G401.6 (cell line): ENCODE data around the gene SLC22A23.

Experiments
- FAIRE-seq: peaks from 2 replicates; lab custom pipeline; 2012; peaks lifted over from hg19 to GRCh38; lab: Jason Lieb, UNC

SLC22A23 gene

DNA sequence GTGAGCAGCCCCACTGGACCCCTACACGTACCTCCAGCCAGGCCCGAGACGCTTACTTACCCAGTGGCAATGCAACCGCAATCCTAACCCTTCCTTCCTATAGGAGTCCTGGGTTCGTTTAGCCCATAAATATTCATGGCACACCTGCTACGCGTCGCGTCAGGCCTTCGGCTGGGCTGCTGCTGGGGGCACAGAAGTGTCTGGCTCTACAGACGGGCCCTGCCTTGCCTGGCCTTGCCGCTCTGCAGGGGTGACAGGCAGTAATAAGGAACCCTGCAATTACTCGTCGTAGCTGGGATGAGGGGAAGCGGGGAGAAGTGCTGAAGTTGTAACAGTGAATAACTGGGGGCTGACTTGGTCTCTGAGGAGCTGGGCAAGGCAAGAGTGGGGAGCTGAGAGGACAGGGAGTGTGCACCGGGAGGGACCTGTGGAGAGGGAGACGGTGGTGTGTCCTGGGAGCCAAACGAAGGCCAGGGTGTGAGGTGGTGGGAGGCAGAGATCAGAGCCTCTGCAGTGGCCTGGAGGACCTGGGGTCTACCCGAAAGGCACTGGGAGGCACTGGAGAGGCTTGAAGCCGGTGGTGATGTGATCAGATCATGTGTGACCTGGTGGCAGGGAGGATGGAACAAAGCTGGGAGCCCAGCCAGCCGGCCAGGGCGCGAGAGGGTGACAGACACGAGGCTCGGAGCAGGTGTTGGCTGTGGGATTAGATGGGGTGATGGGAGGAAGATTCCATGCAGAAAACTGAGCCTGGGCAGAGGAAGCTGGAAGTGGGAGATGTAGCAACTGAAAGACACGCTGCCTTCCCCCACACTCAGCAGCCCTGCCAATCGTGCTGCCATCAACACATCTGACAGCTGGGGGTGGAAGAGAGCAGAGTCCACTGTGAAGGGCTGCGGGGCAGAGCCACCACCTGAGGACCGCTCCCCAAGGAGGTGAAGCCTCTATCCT lies 161.7 kb downstream of the SLC22A23 start:
- no peak for FAIRE-seq

DNA sequence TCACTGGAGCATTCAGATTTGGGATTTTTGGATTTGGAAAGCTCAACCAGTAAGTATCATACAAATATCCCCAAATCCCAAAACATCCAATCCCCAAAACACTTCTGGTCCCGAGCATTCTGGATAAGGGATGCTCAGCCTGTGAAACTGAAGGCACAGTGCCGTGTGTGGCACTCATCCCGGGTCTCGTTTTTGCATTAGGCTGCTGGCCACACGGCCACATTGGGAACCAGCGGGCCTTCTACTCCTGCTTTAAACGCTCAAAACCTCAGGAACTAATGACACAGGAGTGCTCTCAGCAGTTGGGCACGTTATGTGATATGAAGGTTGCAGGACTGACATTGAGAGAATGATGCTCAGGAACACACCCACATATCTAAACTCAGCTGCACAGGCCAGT lies 162.5 kb downstream of the SLC22A23 start:
- no peak for FAIRE-seq

DNA sequence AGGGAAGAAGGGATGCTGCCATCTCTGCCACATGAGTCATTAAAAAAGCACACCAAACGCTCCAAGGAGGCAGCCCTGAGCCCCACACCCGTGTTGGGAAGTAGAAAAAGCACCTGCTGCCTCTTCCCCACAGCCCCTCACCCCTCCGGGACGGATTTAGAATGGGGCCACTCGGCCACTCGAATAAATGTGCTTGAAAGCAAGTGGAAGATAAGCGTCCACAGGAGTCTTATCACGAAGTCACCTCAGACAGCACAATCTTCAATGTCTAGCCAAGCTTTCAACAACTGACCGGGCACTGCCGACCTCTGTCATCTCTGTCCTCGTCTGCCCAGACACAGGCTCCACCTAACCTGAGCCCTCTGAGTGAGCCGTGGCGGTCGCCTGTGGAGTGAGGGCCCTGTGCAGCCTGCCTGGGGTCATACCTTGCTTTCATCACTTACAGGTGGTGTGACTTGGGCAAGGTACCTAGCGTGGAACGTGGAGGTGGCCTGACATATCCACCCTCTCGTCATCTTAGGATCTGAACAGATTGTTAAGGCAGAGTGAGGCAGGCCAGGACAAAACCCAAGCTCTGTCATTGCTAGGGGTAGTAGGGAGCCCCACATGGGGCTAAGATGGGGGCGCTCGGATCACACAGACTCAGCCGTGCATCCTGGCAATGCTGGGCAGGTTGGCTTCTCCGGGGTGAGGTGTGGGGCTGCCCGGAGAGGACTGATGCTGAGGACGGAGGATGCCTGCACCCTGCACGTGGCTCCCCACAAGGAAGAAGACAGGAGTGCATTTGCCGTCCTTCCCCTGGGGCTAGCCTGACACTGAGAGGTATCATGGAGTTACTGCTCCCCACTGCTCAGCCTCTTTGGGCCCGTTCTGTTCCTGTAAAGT lies 163.3 kb downstream of the SLC22A23 start:
- no peak for FAIRE-seq

DNA sequence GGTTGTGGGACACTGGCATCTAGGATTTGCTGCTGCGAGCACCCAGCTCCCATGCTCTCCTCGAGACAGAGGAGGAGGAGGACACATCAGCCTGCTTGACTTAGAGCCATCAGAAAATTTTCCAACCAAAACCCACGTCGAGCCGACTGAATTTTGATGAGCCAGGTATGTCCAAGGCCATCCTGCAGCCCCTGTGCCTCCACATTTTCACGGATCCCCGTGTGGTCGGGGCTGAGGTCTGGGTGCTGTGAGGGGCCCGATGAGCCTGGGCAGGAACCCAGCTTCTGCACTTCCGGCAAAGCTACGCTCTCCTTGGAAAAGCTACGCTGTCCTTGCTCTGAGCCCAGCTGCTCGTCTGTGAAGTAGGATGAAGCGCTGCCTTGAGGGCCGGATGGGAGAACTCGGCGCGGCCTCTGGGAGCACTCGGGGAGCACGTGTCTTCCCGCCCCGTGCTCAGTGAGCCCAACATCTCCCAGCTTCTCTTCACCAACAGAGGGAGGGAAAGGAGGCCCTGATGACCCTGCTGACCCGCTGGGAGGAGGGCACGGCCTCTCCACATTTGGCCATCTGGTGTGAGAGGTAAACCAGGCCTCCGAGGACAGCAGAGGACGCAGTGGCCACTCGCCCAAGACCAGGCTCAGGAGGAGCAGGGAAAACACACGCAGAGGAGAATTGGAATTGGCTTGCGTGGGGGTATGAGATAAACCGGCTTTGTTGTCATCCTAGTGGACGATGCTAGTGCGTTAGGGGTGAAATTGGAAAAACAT lies 164.2 kb downstream of the SLC22A23 start:
- FAIRE-seq = no peak

DNA sequence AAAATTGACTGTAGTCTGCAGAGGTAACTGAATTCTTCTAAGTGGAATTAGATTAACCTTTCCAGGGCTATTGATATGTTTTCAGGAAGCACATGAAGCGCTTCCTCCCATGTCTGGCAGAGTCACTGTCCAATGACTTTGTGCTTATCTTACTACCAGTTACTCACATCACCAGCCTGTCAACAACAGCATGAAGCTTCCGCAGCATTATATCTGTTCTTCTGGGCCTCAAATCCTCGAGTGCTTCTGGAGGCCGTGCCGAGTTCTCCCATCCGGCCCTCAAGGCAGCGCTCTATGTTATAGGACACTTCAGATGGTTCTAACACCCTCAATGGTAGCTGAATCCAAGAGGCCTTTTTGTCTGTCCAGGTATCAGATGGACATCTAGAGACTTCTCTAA lies 164.9 kb downstream of the SLC22A23 start:
- no peak for FAIRE-seq

DNA sequence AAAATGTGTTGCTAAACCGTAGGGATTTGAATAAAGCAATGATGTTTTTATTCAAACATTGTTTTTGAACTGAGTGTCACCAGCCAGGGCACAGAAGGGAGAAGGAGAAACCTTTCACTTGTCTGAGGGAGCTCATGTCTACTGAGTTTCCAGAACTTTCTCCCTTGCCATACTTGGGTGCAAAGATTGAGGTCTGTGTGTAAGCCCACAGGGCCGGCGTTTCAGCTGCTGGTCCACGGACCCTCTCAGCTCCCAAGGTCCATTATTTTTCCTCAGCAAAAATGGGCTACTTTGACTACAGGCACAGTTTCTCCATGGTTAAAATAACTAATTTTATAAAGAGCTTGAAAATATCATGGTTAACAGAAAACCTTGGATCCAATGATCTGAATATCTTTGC lies 165.5 kb downstream of the SLC22A23 start:
- no peak for FAIRE-seq

DNA sequence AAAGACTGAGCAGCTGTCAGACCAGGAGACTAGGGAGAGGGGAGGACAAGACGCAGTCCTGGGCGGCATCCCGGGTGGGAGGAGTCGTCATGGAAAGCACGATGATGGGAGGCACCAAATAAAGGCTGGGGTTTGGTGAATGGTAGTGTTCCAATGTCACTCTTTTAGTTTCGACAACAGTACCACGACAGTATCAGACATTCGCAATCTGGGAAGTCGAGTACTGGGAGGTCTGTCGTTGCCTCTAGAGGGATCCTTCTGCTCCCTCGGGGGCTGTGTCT lies 166.0 kb downstream of the SLC22A23 start:
- no peak for FAIRE-seq

DNA sequence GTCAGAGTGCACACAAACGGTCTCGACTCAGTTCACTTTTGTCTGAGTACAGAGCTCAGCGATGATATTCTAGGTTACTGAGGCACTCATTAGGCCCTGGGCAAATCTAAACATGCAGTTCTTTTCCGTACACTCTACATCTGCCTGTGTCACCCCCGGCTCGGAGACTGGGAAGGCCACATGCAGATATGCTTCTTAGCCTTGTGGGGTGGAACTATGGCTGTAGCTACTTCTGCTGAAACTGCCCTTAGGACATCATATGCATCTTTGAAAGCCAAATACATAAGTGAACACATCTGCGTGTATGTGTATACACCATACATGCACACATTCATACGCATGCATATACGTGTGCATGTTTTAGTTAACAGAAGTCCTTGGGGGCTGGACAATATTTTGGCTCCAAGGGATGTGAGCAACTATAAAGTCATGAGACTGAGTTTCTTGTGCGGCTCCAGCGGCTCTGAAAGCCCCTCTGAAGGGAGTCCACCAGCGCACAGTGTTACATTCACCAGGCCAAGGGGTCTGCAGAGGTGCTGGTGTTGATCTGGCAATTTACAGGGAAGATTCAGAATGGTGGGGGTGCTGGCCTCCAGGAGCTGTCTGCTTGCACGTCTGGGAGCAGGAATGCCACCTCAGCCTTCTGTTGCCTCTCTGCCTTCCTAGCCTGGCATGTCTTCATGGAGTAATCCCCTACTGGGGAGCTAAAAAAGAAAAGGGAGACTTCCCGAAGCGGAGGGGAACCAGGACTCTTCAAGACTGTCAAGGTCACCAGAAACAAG lies 166.5 kb downstream of the SLC22A23 start:
- no peak for FAIRE-seq

DNA sequence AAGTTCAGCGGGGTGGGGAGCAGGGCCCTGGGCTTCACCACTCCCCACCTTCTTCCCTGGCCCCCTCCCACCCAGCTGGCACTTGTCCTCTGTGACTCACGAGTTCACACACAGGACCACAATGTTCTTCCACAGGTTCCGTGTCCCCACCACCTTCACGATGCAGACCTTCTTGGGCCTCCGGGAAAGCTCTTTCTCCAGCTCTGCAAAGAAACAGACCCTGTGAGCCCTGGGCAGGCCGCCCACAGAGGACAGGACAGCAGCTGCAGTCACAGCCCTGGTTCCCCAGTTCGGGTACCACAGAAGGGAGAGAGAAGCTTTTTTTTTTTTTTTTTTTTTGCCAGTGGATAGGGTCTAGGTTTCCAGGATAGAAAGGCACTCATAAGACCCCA lies 167.2 kb downstream of the SLC22A23 start:
- no peak for FAIRE-seq

DNA sequence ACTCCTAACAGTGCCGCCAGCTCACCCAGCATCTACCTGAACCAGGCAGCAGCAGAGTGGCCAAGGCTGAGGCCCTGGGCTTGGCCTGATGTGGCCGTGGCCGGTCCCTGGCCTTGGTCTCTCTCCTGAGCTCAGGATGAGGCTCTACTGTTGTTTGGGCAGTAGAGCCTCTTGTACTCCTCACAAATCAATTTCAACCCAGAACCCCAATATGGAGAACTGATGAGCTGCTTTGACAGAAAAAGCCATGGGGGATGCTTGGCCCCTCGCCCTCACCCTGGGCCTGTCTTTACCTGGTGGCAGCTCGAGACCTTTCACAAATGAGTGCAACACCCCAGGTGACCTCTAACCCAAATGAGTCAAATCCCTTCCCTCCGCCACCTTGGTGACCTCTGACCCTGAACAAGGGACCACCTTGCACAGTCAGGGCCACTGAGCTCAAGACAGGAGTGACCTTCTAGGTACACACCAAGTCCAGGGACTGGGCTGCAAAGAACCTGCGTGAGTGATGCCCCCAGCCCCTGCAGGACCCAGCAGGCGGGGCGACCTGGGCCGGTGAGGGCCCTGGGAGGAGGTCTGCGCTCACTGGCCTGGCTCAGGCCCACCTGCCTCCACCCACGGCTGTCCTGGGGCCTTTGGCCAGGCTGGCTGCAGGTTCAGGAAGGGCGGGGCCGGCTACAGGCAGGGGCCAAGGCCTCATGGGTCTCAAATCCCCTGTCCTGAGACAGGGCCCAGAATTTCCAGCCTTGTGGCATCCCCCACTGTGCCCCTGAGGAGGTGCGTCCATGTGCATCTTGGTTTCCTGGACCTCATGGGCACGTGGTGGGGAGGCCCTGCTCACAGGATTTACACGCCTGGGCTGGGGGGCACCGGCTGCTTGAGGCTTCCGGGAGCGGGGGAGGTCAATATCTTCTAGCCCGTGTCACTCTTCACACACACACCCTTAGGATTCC lies 167.9 kb downstream of the SLC22A23 start:
- no peak for FAIRE-seq

DNA sequence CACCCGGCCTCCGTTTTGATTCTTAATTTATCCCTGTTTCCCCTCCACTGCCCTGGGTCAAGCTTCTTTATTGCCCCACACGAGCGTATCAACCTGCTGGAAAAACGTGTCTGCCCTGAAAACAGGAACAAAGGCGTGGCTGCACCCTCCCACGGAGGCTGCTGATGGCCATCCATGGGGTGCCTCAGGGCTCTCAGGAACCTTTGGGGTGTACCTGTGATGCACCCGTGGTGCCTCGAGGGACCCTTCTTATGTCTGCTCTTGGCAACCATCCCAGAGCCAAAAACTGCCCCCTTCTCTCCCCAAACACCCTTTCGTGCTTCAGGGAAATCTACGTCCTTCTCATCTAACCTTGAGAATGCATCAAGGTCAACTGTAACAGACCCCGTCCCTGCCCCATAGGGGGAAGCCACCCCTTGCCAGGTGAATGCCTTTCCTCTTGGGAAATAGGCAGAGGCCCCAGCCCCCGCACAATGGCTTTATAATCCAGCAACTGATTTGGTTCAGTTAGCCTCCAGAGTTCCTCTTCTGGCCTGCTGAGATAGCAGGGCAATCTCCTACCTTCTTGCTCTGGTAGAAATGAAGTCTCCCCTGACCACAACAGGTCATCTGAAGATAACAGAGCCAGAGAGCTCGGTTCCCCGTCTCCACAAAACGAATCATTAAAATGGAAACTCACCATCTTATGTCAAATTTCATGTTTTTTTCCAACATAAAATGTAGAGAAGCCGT lies 168.7 kb downstream of the SLC22A23 start:
- no peak for FAIRE-seq

DNA sequence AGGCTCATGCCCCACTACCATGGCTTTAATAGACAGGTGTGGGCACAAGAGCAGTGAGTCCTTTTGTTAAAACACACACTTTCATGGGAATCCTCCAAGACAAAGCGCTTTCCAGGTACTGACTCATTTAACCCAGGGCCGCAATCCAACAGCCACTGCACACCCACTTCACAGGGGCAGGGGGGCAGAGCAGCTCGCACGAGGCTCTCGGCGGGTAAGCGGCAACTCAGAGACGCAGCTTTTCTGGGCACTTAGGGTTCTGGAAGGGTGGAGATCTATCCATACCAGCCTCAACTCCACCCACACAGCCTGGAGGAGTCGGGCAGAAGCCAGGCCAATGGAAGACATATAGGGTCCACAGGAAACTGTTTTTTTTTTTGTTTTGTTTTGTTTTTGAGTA lies 169.5 kb downstream of the SLC22A23 start:
- no peak for FAIRE-seq

DNA sequence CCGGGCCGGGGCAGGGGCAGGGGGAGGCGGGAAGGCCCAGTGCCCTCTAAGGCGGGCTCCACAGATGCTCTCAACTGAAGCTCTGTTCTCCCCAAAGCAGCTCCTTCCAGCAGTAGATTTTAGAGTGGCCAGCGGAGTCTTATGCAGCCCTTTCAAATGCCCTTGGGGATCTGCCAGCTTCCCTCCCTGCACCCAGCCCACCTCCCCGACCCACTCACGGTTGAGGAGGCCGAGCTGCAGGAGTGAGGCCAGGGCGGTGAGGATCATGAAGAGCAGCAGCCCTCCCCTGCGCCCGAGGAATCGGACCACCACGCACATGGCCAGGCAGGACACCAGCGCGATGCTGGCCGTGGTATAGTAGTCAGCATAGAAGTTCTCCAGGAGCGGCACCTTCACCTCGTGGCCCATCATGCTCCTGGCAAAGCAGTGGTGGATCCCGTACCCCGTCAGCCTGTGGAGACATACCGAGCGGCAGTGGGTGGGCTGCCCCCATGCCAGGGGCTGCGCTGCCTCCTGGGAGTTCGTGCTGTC lies 170.1 kb downstream of the SLC22A23 start:
- no peak for FAIRE-seq

DNA sequence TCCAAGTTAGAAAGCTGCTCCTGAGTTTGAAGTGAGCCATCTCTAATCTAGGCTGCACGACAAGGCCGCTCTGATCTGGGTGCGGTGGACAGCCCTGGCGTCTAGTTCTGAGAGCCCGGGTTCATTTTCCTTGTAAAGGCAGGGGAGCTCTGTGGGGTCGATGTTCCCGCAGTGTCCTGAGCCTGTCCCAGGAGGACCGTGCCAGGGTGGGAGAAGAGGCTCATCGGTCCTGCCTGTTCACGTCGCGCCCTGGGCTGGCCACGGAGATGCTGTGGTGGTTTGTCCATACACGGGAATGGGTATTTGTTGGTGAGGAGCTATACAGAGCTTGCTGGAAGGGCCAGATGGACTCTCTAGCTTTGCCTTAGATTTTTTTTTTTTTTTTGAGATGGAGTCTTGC lies 171.1 kb downstream of the SLC22A23 start:
- FAIRE-seq = no peak

DNA sequence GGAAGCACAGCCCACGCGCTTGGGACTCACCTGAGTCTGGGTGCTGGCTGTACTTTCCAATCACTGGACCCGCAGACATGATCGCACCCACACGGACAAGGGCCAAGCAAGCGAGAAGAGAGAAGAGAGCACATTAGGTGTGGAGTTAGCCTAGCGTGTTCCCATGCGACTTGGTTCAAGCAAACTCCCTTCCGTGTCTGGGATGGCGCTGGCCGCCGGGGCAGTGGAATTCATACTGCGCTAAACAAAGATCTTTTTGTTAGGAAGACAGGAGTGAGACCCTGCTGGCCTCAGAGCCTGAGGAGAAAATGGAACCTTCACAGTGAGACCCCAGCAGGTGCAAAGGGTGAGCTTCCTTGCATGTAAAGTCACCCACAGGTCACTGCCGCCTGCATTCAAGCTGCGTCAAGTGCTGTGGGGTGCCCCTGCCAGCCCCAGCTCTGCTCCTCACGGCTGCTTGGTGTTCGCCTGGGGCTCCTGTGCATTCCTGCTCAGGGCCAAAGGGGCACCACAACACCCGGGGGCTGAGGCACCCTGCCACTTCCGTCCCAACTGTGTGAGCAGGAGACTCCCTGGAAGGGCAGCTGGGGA lies 171.7 kb downstream of the SLC22A23 start:
- FAIRE-seq = no peak

DNA sequence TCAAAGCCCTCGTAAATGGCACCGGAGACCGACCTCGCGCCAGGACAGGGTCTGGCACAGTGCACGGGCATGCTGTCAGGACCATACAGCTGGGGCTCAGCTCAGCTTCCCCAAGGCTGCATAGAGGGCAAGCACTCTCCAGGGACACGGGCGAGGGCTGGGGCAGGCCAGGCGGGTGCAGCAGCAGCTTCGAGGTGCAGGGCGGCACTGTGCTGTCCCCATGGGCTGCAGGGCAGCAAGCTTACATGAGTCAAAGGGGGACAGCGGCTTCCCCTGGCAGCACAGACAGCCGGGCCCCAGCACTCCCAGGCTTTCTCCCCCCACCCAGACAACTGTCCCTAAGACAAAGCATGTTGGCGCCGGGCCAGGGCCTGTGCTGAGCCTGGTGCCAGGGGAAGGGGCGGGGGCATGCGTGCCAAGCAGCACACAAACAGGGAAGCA lies 172.4 kb downstream of the SLC22A23 start:
- FAIRE-seq = no peak

DNA sequence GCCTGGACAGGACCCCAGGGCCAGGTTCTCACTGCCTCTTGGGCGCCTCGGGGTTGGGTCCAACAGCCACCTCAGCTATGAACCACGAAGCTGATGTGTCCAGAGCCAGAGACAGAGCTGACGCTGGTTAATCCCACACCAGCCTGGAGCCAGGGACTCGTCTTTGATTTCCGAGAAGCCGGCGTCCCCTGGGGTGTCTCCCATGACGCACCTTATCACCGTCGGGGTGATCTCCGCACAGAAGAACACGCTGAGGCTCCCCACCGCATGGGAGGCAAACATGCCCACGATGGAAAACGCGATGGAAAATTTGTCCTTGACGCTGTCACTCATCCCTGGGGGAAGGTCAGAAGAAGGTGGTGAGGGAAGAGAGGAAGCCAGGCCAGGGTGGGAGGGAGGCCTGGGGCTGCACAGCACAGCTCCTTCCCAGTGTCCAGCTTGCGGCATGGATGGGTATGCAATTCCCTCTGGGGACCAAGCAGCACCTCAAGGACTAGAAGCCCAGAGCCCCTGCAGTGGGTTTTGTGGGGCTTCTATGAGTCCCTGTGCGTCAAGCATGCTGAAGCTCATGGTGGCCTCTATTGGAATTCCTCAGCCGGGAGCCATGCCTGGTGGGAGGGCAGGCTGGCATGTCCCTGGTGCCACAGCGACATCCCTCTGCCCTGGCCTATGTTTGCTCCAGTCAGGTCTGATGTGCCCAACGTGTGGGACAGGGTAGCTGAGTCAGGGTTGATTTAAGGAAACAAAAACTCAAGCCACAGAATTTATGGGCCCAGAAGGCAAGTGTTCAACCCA lies 173.0 kb downstream of the SLC22A23 start:
- no peak for FAIRE-seq

DNA sequence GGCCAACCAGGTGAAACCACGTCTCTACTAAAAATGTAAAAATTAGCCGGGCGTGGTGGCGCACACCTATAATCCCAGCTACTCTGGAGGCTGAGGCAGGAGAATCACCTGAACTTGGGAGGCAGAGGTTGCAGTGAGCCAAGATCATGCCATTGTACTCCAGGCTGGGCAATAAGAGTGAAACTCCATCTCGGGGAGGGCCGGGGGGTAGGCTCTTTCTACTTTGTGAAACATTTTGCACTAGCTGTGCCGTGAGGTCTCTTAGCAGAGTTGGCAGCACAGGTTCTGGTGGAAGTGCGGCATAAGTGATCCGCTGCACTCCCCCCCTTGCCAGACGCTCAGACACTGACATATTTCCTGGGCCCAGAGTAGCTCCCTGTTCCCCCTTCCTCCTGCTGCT lies 173.6 kb downstream of the SLC22A23 start:
- FAIRE-seq = no peak
